Activated CD4-positive, CD25-positive, alpha-beta regulatory T cell treated with anti-CD3 and anti-CD28 coated beads, Interleukin-2, amount 50 U/mL, for 24 hours (primary cell): ENCODE results near the gene BMERB1.

Experiments
- ATAC-seq, 2 donors: fragments of 150-1000 bp; cut with Tn5 transposase; one replicate each; pipeline ENCODE4 v1.10.0; 2021; ENCODE audit warnings: mild to moderate bottlenecking in 1 of 2, moderate library complexity in 1 of 2

BMERB1 gene

GRCh38 chr16:15498427-15499175 lies 64.2 kb downstream of the BMERB1 start:
- no peak for ATAC-seq

- ATAC-seq = no peak
Observed at GRCh38 chr16:15502041-15502725, 67.8 kb downstream of the BMERB1 start.

GRCh38 chr16:15506441-15506840 lies 72.1 kb downstream of the BMERB1 start:
- no peak for ATAC-seq

- no peak for ATAC-seq
Observed at GRCh38 chr16:15507301-15507958, 73.0 kb downstream of the BMERB1 start.

GRCh38 chr16:15507959-15508627 lies 73.7 kb downstream of the BMERB1 start:
- ATAC-seq = no peak

- ATAC-seq = peak; percentile 56 to 95
Observed at GRCh38 chr16:15509051-15509592, 74.7 kb downstream of the BMERB1 start.

GRCh38 chr16:15509593-15510535 lies 75.5 kb downstream of the BMERB1 start:
- peak in 1 of 2 donors; percentile 27 for ATAC-seq

- ATAC-seq = no peak
Observed at GRCh38 chr16:15510992-15511391, 76.6 kb downstream of the BMERB1 start.

GRCh38 chr16:15511759-15512487 lies 77.5 kb downstream of the BMERB1 start:
- ATAC-seq = no peak

GRCh38 chr16:15513156-15513555 lies 78.8 kb downstream of the BMERB1 start:
- ATAC-seq = no peak

GRCh38 chr16:15515992-15516391 lies 81.6 kb downstream of the BMERB1 start:
- no peak for ATAC-seq

- no peak for ATAC-seq
Observed at GRCh38 chr16:15516609-15517008, 82.2 kb downstream of the BMERB1 start.

GRCh38 chr16:15517743-15518377 lies 83.5 kb downstream of the BMERB1 start:
- ATAC-seq = no peak

GRCh38 chr16:15518381-15519351 lies 84.3 kb downstream of the BMERB1 start:
- ATAC-seq = no peak

- no peak for ATAC-seq
Observed at GRCh38 chr16:15519790-15520189, 85.4 kb downstream of the BMERB1 start.

GRCh38 chr16:15521390-15521757 lies 87.0 kb downstream of the BMERB1 start:
- no peak for ATAC-seq

- no peak for ATAC-seq
Observed at GRCh38 chr16:15521758-15522509, 87.5 kb downstream of the BMERB1 start.

GRCh38 chr16:15523092-15523541 lies 88.7 kb downstream of the BMERB1 start:
- ATAC-seq = no peak
